Colonic mucosa (tissue), 4 donors: ENCODE results near the gene HNRNPH1. TPM values are rescaled to one million over a fixed set of nuclear protein-coding genes. Genes with fewer than 3 reads are reported as not detected.

Experiments
- DNase-seq: peaks from one replicate; pipeline ENCODE4 v3.0.0-alpha.2; 2020
- H3K27ac ChIP-seq: fragments of 200-600 bp; one replicate; pipeline ENCODE4 v1.8.0; 2021
- H3K27me3 ChIP-seq: fragments of 200-600 bp; one replicate; pipeline ENCODE4 v1.8.0; 2021
- H3K36me3 ChIP-seq: fragments of 200-600 bp; one replicate; pipeline ENCODE4 v1.8.0; 2021
- H3K4me1 ChIP-seq: fragments of 200-600 bp; one replicate; pipeline ENCODE4 v1.8.0; 2021; ENCODE audit warnings: mild to moderate bottlenecking
- H3K4me3 ChIP-seq: fragments of 200-600 bp; one replicate; pipeline ENCODE4 v1.8.0; 2021
- H3K9ac ChIP-seq, 2 donors: one replicate each; pipeline ENCODE4 v1.7.0; 2013; ENCODE audit warnings: control low read depth in 2 of 2, low read depth in 2 of 2, low read length in 2 of 2
- H3K9me3 ChIP-seq: fragments of 200-600 bp; one replicate; pipeline ENCODE4 v1.8.0; 2021
- CTCF ChIP-seq: fragments of 200-600 bp; IDR thresholded peaks from one replicate; pipeline ENCODE4 v1.8.0; 2022; ENCODE audit warnings: antibody characterized with exemption, mild to moderate bottlenecking
- intact Hi-C: fragments of 100-400 bp; cut with DNase I; formaldehyde crosslinking; loops from one replicate; pipeline ENCODE4 v1.14.1; 2022
- total RNA-seq, 2 donors: library from RNA; stranded (reverse); fragmentation: NEBNext Ultra II Directional in 1 of 2; extraction: Animal tissue kit (Norgen Biotek cat#: 25700) in 1 of 2; gene quantifications; one replicate each; pipeline ENCODE4 v1.2.1, GENCODE V29; 2021
- donor health status: healthy.
- donor health status: DM: no; HTN: no; CAD: no.
- donor health status: DM: no; HTN: no; CAD: no.

HNRNPH1 gene
- total RNA-seq, 2 donors from 2014 or later: 332 to 510 TPM

DNA sequence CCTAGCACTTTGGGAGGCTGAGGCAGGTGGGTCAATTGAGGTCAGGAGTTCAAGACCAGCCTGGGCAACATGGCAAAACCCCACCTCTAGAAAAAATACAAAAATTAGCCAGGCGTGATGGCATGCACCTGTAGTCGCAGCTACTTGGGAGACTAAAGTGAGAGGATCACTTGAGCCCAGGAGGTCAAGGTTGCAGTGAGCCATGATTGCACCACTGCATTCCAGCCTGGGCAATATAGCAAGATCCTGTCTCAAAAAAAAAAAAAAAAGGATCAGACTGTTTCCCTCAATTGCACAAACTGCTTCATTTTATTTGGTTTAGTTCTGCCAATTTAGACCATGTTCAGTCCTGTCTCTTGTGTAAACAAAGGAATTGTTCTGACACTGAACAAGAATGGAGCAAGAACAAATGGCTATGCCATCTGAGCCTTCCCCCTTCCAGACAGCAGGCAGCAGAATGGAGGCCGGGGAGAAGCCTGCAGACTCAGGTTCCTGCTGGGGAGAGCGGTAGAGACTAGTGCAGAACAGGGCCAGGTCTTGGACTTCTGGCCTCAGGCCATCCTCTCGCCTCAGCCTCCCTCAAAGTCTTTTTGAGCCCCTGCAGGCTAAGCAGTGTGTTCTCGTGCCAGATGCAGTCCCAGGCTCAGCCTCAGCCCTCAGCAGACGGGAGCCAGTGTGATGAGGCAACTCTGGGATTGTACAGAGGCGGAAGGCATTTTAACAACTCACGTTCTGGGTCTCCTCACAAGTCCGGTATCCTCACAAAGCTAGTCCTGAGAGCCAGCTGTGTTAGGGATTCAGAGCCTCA, 18.2 kb downstream of the HNRNPH1 start:
- H3K9me3 ChIP-seq: no peaks in the 10 kb centered on the region
- H3K4me1 ChIP-seq: no peaks in the 10 kb centered on the region
- intact Hi-C loops: loop anchor here (5.0 kb wide), 1 partner anchor 53 kb away; the partner anchor contains the start of gene RUFY1
- no peak overlapping the region for H3K9ac ChIP-seq
- no peaks in the 10 kb centered on the region for H3K27me3 ChIP-seq
- H3K4me3 ChIP-seq: no peak overlapping the region
- no peak for TF ChIP-seq CTCF
- no peak for DNase-seq
- no peaks in the 10 kb centered on the region for H3K36me3 ChIP-seq
- H3K27ac ChIP-seq: no peak overlapping the region

GRCh38 chr5:179603308-179603707, 20.2 kb downstream of the HNRNPH1 start:
- Histone ChIP-seq H3K4me1 (no peaks in the 10 kb centered on the region), H3K9me3 (no peaks in the 10 kb centered on the region), H3K27me3 (no peaks in the 10 kb centered on the region), H3K4me3 (no peak overlapping the region), H3K27ac (no peak overlapping the region), H3K9ac (no peak overlapping the region), H3K36me3 (no peaks in the 10 kb centered on the region)
- DNase-seq: no peak
- TF ChIP-seq CTCF: no peak
- intact Hi-C loops: no loop called here

DNA sequence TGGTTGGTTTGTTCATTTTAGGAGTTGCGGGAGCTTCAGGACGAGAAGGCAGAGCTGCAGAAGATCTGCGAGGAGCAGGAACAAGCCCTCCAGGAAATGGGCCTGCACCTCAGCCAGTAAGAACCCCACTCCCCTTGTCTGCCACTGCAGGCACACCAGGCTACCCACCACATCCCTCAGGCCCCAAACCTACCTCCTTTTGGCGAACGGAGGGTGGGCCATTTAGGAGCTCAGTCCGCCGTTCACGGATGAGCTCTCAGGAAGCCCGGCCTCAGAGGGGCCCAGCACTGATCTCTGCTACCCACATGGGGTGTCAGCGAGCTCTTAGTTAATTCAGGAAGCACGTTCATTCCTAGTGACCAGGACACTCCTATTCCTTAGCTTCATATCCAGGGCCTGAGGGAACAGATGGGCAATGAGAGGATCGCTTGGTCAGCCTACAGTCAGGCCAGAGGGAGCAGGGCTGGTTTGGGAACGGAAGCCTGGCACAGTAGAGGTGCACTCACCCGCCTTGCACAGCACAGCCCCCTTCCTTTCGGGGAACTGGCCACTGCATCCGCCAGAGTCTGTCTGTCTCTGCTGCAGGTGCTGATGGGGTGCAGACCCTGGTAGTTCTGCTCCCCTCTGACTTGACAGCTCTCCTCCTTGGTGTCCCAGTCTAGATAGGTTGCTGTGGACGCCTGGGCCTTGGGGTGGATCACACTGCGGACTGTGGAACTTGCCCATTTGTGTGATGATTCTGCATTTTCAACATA, 21.4 kb downstream of the HNRNPH1 start:
- Histone ChIP-seq H3K4me3 (no peak overlapping the region), H3K4me1 (no peaks in the 10 kb centered on the region), H3K27ac (no peak overlapping the region), H3K9me3 (no peaks in the 10 kb centered on the region), H3K27me3 (no peaks in the 10 kb centered on the region), H3K36me3 (no peaks in the 10 kb centered on the region), H3K9ac (no peak overlapping the region)
- TF ChIP-seq CTCF: no peak
- no peak for DNase-seq
- intact Hi-C loops: no loop called here

DNA sequence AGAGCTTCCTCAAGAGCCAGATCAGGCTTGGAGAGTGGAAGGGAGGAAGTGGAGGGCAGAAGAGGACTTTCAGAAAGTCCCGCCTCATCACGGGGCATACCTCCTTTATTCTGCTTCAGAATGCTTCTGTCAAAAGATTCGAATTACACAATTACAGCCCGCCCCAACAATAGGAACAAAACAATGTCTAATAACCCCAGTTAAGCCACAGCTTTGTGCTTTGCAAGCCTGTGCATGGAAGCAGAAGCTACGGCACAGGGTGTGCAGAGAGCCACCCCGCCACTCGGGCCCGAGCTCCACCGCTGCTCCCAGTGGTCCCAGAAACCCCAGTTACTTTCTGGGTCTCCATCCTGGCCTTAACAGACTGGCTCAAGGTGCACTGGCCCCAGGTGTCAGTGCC, 23.5 kb downstream of the HNRNPH1 start:
- no peak overlapping the region for H3K4me3 ChIP-seq
- no peak for TF ChIP-seq CTCF
- H3K9me3 ChIP-seq: no peaks in the 10 kb centered on the region
- no peak overlapping the region for H3K27ac ChIP-seq
- no peak for DNase-seq
- no peaks in the 10 kb centered on the region for H3K27me3 ChIP-seq
- H3K4me1 ChIP-seq: no peaks in the 10 kb centered on the region
- no peaks in the 10 kb centered on the region for H3K36me3 ChIP-seq
- intact Hi-C loops: no loop called here
- no peak overlapping the region for H3K9ac ChIP-seq

- no peaks in the 10 kb centered on the region for H3K36me3 ChIP-seq
- intact Hi-C loops: no loop called here
These were observed 23.9 kb downstream of the HNRNPH1 start for GRCh38 chr5:179599566-179599965.

More at GRCh38 chr5:179599566-179599965, 23.9 kb downstream of the HNRNPH1 start:
- Histone ChIP-seq H3K27me3 (no peaks in the 10 kb centered on the region), H3K27ac (no peak overlapping the region), H3K9me3 (no peaks in the 10 kb centered on the region), H3K4me3 (no peak overlapping the region), H3K4me1 (no peaks in the 10 kb centered on the region), H3K9ac (no peak overlapping the region)
- DNase-seq: no peak
- no peak for TF ChIP-seq CTCF
